SU-DHL-6 (cell line): Measurements from ENCODE around the gene HECTD4.

Experiments used
- H2AFZ ChIP-seq: fragments of 200-600 bp; sonication (generic); 2 replicates; pipeline ENCODE4 v1.6.1; 2014; ENCODE audit warnings: low read depth, mild to moderate bottlenecking, moderate library complexity, mixed read lengths, antibody characterized with exemption, low read length; ENCODE audit not compliant: severe bottlenecking
- H3F3A ChIP-seq: fragments of 200-600 bp; shearing (Covaris generic); 2 replicates; pipeline ENCODE4 v1.6.0; 2016; ENCODE audit warnings: antibody characterized with exemption, mild to moderate bottlenecking; ENCODE audit not compliant: insufficient read depth
- H3K27ac ChIP-seq: fragments of 200-600 bp; sonication (generic); 2 replicates; pipeline ENCODE4 v1.5.1; 2016; ENCODE audit warnings: low read depth, mild to moderate bottlenecking, low read length, moderate library complexity, mixed read lengths
- H3K27me3 ChIP-seq: fragments of 200-600 bp; sonication (generic), shearing (Covaris generic); 2 replicates; pipeline ENCODE4 v1.6.0; 2014; ENCODE audit warnings: mild to moderate bottlenecking, low read length
- H3K36me3 ChIP-seq: fragments of 200-600 bp; sonication (generic); 2 replicates; pipeline ENCODE4 v1.6.1; 2014; ENCODE audit warnings: mild to moderate bottlenecking, low read length, mixed read lengths
- H3K4me2 ChIP-seq: fragments of 300-600, 200-600 bp; shearing (Covaris generic), sonication (generic); 2 replicates; pipeline ENCODE4 v1.6.0; 2014; ENCODE audit warnings: low read length, low read depth, mild to moderate bottlenecking; ENCODE audit not compliant: poor library complexity, severe bottlenecking
- H3K4me3 ChIP-seq: fragments of 200-600 bp; sonication (generic); 2 replicates; pipeline ENCODE4 v1.5.1; 2014; ENCODE audit warnings: antibody characterized with exemption, low read length, mild to moderate bottlenecking, mixed read lengths; ENCODE audit not compliant: insufficient read depth, poor library complexity, severe bottlenecking
- H3K79me2 ChIP-seq: fragments of 200-600 bp; sonication (generic); 2 replicates; pipeline ENCODE4 v1.6.1; 2014; ENCODE audit warnings: mild to moderate bottlenecking, low read length, moderate library complexity; ENCODE audit not compliant: insufficient read depth
- H3K9ac ChIP-seq: fragments of 200-600 bp; sonication (generic); 2 replicates; pipeline ENCODE4 v1.7.0; 2014; ENCODE audit warnings: mild to moderate bottlenecking, low read length
- H3K9me2 ChIP-seq: fragments of 200-600 bp; sonication (generic); replicated peaks from 2 replicates; pipeline ENCODE4 v1.6.1; 2014; ENCODE audit warnings: low read length; ENCODE audit not compliant: insufficient read depth
- H3K9me3 ChIP-seq: fragments of 200-600 bp; sonication (generic); 2 replicates; pipeline ENCODE4 v1.6.1; 2014; ENCODE audit warnings: low read length, mixed read lengths; ENCODE audit not compliant: insufficient read depth
- H4K20me1 ChIP-seq: fragments of 200-600 bp; sonication (generic); 2 replicates; pipeline ENCODE4 v1.6.1; 2014; ENCODE audit warnings: low read depth, mild to moderate bottlenecking, antibody characterized with exemption, low read length, moderate library complexity, mixed read lengths
- EZH2phosphoT487 ChIP-seq: fragments of 200-600 bp; sonication (generic), shearing (Covaris generic); conservative IDR thresholded peaks from 2 replicates; pipeline ENCODE4 v1.6.1; 2018; ENCODE audit warnings: mild to moderate bottlenecking, antibody characterized with exemption, low read length, moderate library complexity, mixed read lengths
- TF ChIP-seq, protein P1 (sequence below): fragments of 200-600 bp; sonication (generic); IDR thresholded peaks from one replicate; pipeline ENCODE4 v1.5.1; 2017; ENCODE audit warnings: antibody characterized with exemption, mild to moderate bottlenecking, low read length, moderate library complexity; ENCODE audit not compliant: insufficient read depth, poor library complexity, severe bottlenecking

Gene HECTD4

GRCh38 chr12:112175361-112176155 lies 206.7 kb downstream of the HECTD4 start:
- no peaks in the 10 kb centered on the region for H3K27me3 ChIP-seq
- no peak overlapping the region for H3K4me3 ChIP-seq
- H4K20me1 ChIP-seq: no peaks in the 10 kb centered on the region

DNA sequence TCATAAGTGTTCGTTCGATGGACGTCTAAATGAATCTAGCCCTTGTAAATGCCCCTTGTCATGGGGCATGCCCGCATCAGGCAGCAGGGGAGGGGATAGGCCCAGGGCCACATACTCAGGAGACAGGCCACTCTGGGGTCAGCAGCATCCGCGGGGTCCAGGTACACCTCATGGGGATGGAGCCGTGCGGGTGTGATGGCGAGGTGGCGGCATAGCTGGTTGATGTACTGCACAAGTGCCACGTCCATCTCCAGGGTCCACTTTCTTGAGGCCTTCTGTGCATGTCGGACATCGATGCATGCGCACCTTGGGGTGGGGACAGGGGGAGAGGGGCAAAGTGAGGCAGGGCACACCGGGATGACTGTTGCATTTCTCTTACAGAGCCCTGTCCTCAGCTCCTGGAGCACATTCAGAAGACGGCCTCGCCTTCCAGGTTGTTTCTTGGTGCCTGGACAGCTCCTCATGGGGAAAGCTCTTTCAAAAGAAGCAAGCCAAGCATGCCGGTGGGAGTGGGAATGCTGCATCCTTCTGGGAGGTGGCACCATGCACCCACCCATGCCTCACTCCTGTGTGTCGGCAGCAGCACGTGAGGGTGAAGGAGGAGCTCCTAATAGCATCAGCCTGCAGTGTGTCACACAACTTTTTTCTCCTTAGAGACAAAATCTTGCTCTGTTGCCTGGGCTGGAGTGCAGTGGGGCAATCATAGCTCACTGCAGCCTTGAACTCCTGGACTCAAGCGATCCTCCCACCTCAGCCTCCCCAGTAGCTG lies 209.5 kb downstream of the HECTD4 start:
- Histone ChIP-seq H3K9me3 (no peaks in the 10 kb centered on the region), H3K9ac (no peak overlapping the region), H3K4me2 (no peak overlapping the region), H3F3A (no peaks in the 10 kb centered on the region), H3K79me2 (no peaks in the 10 kb centered on the region), H3K36me3 (no peaks in the 10 kb centered on the region), H3K9me2 (no peaks in the 10 kb centered on the region), H4K20me1 (no peaks in the 10 kb centered on the region), H3K4me3 (no peak overlapping the region), H3K27me3 (no peaks in the 10 kb centered on the region), H2AFZ (no peak overlapping the region), H3K27ac (no peak overlapping the region)
- TF ChIP-seq EZH2phosphoT487: no peak
- TF ChIP-seq, protein P1, sequence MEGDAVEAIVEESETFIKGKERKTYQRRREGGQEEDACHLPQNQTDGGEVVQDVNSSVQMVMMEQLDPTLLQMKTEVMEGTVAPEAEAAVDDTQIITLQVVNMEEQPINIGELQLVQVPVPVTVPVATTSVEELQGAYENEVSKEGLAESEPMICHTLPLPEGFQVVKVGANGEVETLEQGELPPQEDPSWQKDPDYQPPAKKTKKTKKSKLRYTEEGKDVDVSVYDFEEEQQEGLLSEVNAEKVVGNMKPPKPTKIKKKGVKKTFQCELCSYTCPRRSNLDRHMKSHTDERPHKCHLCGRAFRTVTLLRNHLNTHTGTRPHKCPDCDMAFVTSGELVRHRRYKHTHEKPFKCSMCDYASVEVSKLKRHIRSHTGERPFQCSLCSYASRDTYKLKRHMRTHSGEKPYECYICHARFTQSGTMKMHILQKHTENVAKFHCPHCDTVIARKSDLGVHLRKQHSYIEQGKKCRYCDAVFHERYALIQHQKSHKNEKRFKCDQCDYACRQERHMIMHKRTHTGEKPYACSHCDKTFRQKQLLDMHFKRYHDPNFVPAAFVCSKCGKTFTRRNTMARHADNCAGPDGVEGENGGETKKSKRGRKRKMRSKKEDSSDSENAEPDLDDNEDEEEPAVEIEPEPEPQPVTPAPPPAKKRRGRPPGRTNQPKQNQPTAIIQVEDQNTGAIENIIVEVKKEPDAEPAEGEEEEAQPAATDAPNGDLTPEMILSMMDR: no peak

More at GRCh38 chr12:112175361-112176155, 206.7 kb downstream of the HECTD4 start:
- H3K79me2 ChIP-seq: no peaks in the 10 kb centered on the region
- no peaks in the 10 kb centered on the region for H3K9me3 ChIP-seq
- TF ChIP-seq EZH2phosphoT487: no peak
- H3K9me2 ChIP-seq: no peaks in the 10 kb centered on the region
- no peak overlapping the region for H3K9ac ChIP-seq
- H3K4me2 ChIP-seq: no peak overlapping the region
- H3F3A ChIP-seq: no peaks in the 10 kb centered on the region
- H2AFZ ChIP-seq: no peak overlapping the region
- H3K27ac ChIP-seq: no peak overlapping the region
- no peaks in the 10 kb centered on the region for H3K36me3 ChIP-seq

DNA sequence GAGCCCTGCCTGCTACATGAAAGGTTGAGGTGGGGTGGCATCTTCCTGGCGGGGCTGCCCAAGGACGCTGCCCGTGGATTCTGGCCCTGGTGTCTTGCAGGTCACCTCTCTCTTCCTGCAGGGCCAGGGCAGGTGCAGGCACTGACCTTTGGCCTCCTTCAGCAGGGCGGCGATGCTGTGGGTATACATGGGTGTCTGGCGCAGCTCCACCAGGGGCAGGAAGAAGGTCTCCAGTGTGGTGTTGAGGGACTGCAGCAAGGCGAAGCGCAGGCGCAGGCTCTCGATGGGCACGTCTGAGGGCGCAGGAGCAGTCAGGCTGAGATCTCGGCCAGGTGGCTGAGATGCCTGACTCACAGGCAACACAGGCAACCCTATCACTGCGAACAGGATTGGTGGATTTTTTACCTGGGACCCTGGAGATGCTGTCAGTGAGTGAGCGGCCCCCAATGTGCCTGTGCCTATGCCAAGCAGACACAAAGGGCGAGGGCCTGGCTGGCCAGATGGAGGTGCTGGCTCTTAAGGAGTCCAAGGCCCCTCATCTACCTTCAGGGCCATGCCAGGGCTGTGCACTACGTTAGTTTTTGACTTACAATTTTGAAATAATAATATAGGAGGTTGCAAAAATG lies 211.1 kb downstream of the HECTD4 start:
- H3F3A ChIP-seq: no peaks in the 10 kb centered on the region
- H3K9me3 ChIP-seq: no peaks in the 10 kb centered on the region
- H4K20me1 ChIP-seq: no peaks in the 10 kb centered on the region
- H3K27me3 ChIP-seq: no peaks in the 10 kb centered on the region
- no peaks in the 10 kb centered on the region for H3K9me2 ChIP-seq
- no peak overlapping the region for H3K9ac ChIP-seq
- no peak overlapping the region for H2AFZ ChIP-seq
- no peaks in the 10 kb centered on the region for H3K36me3 ChIP-seq
- H3K79me2 ChIP-seq: no peaks in the 10 kb centered on the region
- no peak overlapping the region for H3K4me2 ChIP-seq
- no peak overlapping the region for H3K4me3 ChIP-seq
- H3K27ac ChIP-seq: no peak overlapping the region
- TF ChIP-seq, protein P1: no peak
- TF ChIP-seq EZH2phosphoT487: no peak
